ENCODE results near the gene RAB31.

- TF ChIP-seq USF1 (IDR thresholded peaks at IDR 0.05; ENCODE audit: borderline replicate concordance, low read depth): no peak
- no peak for TF ChIP-seq CTCF (IDR thresholded peaks at IDR 0.05)
- TF ChIP-seq RFX5 (IDR thresholded peaks at IDR 0.05; ENCODE audit: low read length): no peak
- TF ChIP-seq YY1 (IDR thresholded peaks at IDR 0.05; ENCODE audit: low read depth): no peak
- no peak for TF ChIP-seq POLR2AphosphoS5 (IDR thresholded peaks at IDR 0.05; ENCODE audit: low read depth, low read length)
These were observed 8.9 kb downstream of the RAB31 start for GRCh38 chr18:9716780-9717563.

All from SK-N-SH (cell line).